Suprapubic skin (tissue), 3 donors: ENCODE data around the gene FAM193A.

ENCODE experiments used
- EP300 ChIP-seq: sonication (generic); formaldehyde crosslinking; IDR thresholded peaks from one replicate; pipeline ENCODE4 v1.6.1; 2017; ENCODE audit warnings: antibody characterized with exemption
- TF ChIP-seq, protein P1 (sequence below), 2 donors: fragments of 200-600 bp in 1 of 2; fragments of 450-650 bp in 1 of 2; sonication (generic) in 1 of 2; IDR thresholded peaks; one replicate each; pipeline ENCODE4 v1.5.1; 2016 to 2019; ENCODE audit warnings: antibody characterized with exemption in 2 of 2, mild to moderate bottlenecking in 1 of 2, moderate library complexity in 1 of 2

- TF ChIP-seq, protein P1, sequence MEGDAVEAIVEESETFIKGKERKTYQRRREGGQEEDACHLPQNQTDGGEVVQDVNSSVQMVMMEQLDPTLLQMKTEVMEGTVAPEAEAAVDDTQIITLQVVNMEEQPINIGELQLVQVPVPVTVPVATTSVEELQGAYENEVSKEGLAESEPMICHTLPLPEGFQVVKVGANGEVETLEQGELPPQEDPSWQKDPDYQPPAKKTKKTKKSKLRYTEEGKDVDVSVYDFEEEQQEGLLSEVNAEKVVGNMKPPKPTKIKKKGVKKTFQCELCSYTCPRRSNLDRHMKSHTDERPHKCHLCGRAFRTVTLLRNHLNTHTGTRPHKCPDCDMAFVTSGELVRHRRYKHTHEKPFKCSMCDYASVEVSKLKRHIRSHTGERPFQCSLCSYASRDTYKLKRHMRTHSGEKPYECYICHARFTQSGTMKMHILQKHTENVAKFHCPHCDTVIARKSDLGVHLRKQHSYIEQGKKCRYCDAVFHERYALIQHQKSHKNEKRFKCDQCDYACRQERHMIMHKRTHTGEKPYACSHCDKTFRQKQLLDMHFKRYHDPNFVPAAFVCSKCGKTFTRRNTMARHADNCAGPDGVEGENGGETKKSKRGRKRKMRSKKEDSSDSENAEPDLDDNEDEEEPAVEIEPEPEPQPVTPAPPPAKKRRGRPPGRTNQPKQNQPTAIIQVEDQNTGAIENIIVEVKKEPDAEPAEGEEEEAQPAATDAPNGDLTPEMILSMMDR (IDR thresholded peaks at IDR 0.05), result no peak
- TF ChIP-seq EP300, result no peak
Measured at GRCh38 chr4:2734612-2735011, 198.2 kb downstream of the FAM193A start.
